NCI-H1105 treated with DMSO at 0.1 percent for 48 hours (cell line): ENCODE data around the gene FOXB1.

Source experiments
- DNase-seq: peaks from one replicate; lab custom pipeline; 2025; lab: John Stamatoyannopoulos, UW

Gene FOXB1

GRCh38 chr15:59998950-59999611 is 5.0 kb upstream of the FOXB1 start:
- DNase-seq: no peak

GRCh38 chr15:59999612-60000112 is 4.4 kb upstream of the FOXB1 start:
- DNase-seq: peak; percentile 17

GRCh38 chr15:60000113-60000823 is 3.8 kb upstream of the FOXB1 start:
- DNase-seq: peak; percentile 71

GRCh38 chr15:60000824-60001609 is 3.1 kb upstream of the FOXB1 start:
- DNase-seq: peak; percentile 64

- DNase-seq: no peak
Measured at GRCh38 chr15:60001610-60002527, 2.2 kb upstream of the FOXB1 start.

- DNase-seq: no peak
Measured at GRCh38 chr15:60002528-60003218, 1.4 kb upstream of the FOXB1 start.

- peak; percentile 47 for DNase-seq
Measured at GRCh38 chr15:60003243-60004008, 685 bp upstream of the FOXB1 start.

GRCh38 chr15:60004846-60005351 is 788 bp downstream of the FOXB1 start:
- peak; percentile 58 for DNase-seq

- peak; percentile 67 for DNase-seq
Measured at GRCh38 chr15:60005352-60006202, 1.5 kb downstream of the FOXB1 start.

- DNase-seq: peak; percentile 62
Measured at GRCh38 chr15:60006203-60006862, 2.2 kb downstream of the FOXB1 start.

- no peak for DNase-seq
Measured at GRCh38 chr15:60006873-60007272, 2.8 kb downstream of the FOXB1 start.

GRCh38 chr15:60009124-60009960 is 5.2 kb downstream of the FOXB1 start:
- DNase-seq: peak; percentile 81

- no peak for DNase-seq
Measured at GRCh38 chr15:60009980-60010732, 6.0 kb downstream of the FOXB1 start.

- no peak for DNase-seq
Measured at GRCh38 chr15:60010858-60011257, 6.7 kb downstream of the FOXB1 start.

- no peak for DNase-seq
Measured at GRCh38 chr15:60012695-60013094, 8.6 kb downstream of the FOXB1 start.
